MCF 10A (cell line): Measurements from ENCODE around the gene ACOXL. TPM values are rescaled to one million over a fixed set of nuclear protein-coding genes. Genes with fewer than 3 reads are reported as not detected.
A peak's percentile ranks its signal among the peaks of the same experiment; 100 is the strongest.

Source experiments
- BruUV-seq: library from RNA; stranded (reverse); fragments of 400-500 nt; replicated peaks from 2 replicates; lab custom pipeline; 2021; lab: Mats Ljungman, UMichigan
- CTCF ChIA-PET: fragments of 300-600 bp; sonication (Branson Sonifier 250); formaldehyde crosslinking; extraction: SDS; loops from one replicate; lab custom pipeline; 2021; ENCODE audit warnings: antibody characterized with exemption, inconsistent platforms; lab: Yijun Ruan, JAX
- POLR2A ChIA-PET: fragments of 300-600, 350-650 bp; sonication (Branson Sonifier 250); formaldehyde crosslinking; extraction: SDS; loops from one replicate; lab custom pipeline; 2020; ENCODE audit warnings: antibody characterized with exemption, inconsistent platforms; lab: Yijun Ruan, JAX
- DNase-seq: peaks from one replicate; pipeline ENCODE4 v3.0.0-alpha.2; 2018; ENCODE audit not compliant: unreplicated experiment
- H3K27ac Mint-ChIP-seq: one replicate; pipeline ENCODE4 v1.8.0; 2022; ENCODE audit warnings: mild to moderate bottlenecking, low read depth, mixed read lengths; ENCODE audit not compliant: unreplicated experiment
- H3K27me3 Mint-ChIP-seq: one replicate; pipeline ENCODE4 v1.8.0; 2022; ENCODE audit warnings: mixed read lengths; ENCODE audit not compliant: insufficient read depth, unreplicated experiment
- H3K36me3 Mint-ChIP-seq: one replicate; pipeline ENCODE4 v1.8.0; 2022; ENCODE audit warnings: mild to moderate bottlenecking, moderate library complexity, mixed read lengths; ENCODE audit not compliant: insufficient read depth, unreplicated experiment
- H3K4me1 Mint-ChIP-seq: one replicate; pipeline ENCODE4 v1.8.0; 2022; ENCODE audit warnings: mixed read lengths; ENCODE audit not compliant: insufficient read depth, unreplicated experiment
- H3K4me3 Mint-ChIP-seq: one replicate; pipeline ENCODE4 v1.8.0; 2022; ENCODE audit warnings: mild to moderate bottlenecking, moderate library complexity, mixed read lengths; ENCODE audit not compliant: unreplicated experiment
- H3K9me3 Mint-ChIP-seq: one replicate; pipeline ENCODE4 v1.8.0; 2022; ENCODE audit warnings: mixed read lengths; ENCODE audit not compliant: unreplicated experiment
- intact Hi-C: fragments of 100-400 bp; cut with micrococcal nuclease; formaldehyde crosslinking; loops from 2 replicates; pipeline ENCODE4 v1.14.1; 2022
- total RNA-seq: library from RNA; stranded (reverse); gene quantifications from 2 replicates; pipeline ENCODE4 v1.2.3, GENCODE V29; 2022
- TF ChIP-seq, protein P1 (sequence below): fragments of 200-600 bp; IDR thresholded peaks from one replicate; pipeline ENCODE4 v1.8.0; 2022; ENCODE audit warnings: antibody characterized with exemption, mild to moderate bottlenecking; ENCODE audit not compliant: unreplicated experiment

Gene ACOXL
- total RNA-seq, 1 experiment from 2014 or later = not detected

DNA sequence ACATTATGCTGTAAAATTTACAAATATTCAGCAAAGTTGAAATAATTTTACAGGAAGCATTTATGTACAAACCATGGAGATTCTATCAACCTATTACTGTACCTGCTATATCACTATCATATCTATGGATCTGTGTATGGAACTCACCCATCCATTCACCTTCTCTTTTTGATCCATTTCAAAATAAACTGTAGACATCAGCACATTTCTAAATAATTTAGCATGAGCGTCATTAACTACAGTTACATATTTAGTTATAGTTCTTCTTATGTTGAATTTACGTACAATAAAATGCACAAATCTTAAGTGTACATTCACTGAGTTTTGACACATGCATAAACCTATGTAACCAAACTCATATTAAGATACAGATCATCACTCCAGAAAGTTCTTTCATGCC is 260.5 kb downstream of the ACOXL start:
- no TSS peak for BruUV-seq
- intact Hi-C loops = no loop called here
- POLR2A ChIA-PET = no interaction called here
- no peak for DNase-seq
- peaks cover 11% of the 10 kb centered on the region for H3K4me1 Mint-ChIP-seq
- no peaks in the 10 kb centered on the region for H3K36me3 Mint-ChIP-seq
- H3K27me3 Mint-ChIP-seq = peaks cover 13% of the 10 kb centered on the region
- no peak overlapping the region for H3K27ac Mint-ChIP-seq
- CTCF ChIA-PET = no interaction called here
- H3K4me3 Mint-ChIP-seq = no peak overlapping the region
- H3K9me3 Mint-ChIP-seq = no peaks in the 10 kb centered on the region
- TF ChIP-seq, protein P1, sequence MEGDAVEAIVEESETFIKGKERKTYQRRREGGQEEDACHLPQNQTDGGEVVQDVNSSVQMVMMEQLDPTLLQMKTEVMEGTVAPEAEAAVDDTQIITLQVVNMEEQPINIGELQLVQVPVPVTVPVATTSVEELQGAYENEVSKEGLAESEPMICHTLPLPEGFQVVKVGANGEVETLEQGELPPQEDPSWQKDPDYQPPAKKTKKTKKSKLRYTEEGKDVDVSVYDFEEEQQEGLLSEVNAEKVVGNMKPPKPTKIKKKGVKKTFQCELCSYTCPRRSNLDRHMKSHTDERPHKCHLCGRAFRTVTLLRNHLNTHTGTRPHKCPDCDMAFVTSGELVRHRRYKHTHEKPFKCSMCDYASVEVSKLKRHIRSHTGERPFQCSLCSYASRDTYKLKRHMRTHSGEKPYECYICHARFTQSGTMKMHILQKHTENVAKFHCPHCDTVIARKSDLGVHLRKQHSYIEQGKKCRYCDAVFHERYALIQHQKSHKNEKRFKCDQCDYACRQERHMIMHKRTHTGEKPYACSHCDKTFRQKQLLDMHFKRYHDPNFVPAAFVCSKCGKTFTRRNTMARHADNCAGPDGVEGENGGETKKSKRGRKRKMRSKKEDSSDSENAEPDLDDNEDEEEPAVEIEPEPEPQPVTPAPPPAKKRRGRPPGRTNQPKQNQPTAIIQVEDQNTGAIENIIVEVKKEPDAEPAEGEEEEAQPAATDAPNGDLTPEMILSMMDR = no peak

GRCh38 chr2:110993557-110994231 is 261.3 kb downstream of the ACOXL start:
- BruUV-seq = no TSS peak
- Mint-ChIP-seq H3K9me3 (no peaks in the 10 kb centered on the region), H3K36me3 (no peaks in the 10 kb centered on the region), H3K27me3 (peaks cover 16% of the 10 kb centered on the region), H3K27ac (peak overlapping the region; percentile 18), H3K4me1 (peaks cover 11% of the 10 kb centered on the region), H3K4me3 (no peak overlapping the region)
- DNase-seq = peak; percentile 56
- POLR2A ChIA-PET = interaction anchor here (0.6 kb wide), 2 partner anchors 30 to 106 kb away, joined by 3 to 4 read pairs; no protein-coding TSS in a partner anchor
- intact Hi-C loops = no loop called here
- TF ChIP-seq, protein P1 = no peak
- CTCF ChIA-PET = no interaction called here

GRCh38 chr2:110994250-110994961 is 262.0 kb downstream of the ACOXL start:
- ChIA-PET CTCF (no interaction called here), POLR2A (interaction anchor here (0.6 to 1.1 kb wide), 3 partner anchors 8 to 105 kb away, joined by 3 to 4 read pairs (median 3); no protein-coding TSS in a partner anchor)
- H3K4me1 Mint-ChIP-seq = peaks cover 11% of the 10 kb centered on the region
- TF ChIP-seq, protein P1 = no peak
- H3K27ac Mint-ChIP-seq = peak overlapping the region; percentile 18
- H3K36me3 Mint-ChIP-seq = no peaks in the 10 kb centered on the region
- DNase-seq = peak; percentile 16
- no peak overlapping the region for H3K4me3 Mint-ChIP-seq
- peaks cover 23% of the 10 kb centered on the region for H3K27me3 Mint-ChIP-seq
- intact Hi-C loops = no loop called here
- no TSS peak for BruUV-seq
- no peaks in the 10 kb centered on the region for H3K9me3 Mint-ChIP-seq

DNA sequence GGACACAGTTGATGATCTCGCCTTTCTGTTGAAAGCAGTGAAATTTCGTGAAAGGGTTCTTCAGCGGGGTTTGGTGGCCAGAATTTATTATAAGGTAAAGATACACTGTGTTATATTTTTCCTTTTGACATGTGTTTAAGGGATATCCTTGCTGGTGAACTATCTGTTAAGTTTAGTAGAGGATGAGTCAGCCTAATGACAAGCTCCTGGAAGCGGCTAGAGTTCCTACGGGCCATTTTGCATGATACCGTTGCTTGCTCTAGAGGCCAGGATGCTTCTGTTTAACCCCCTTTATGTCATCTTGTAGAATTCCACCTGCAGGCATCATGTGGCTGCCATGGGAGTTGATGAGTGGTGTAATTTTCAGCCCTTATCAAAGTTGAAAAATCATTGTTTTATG is 263.5 kb downstream of the ACOXL start:
- Mint-ChIP-seq H3K36me3 (no peaks in the 10 kb centered on the region), H3K27ac (no peak overlapping the region), H3K4me1 (peaks cover 11% of the 10 kb centered on the region), H3K9me3 (no peaks in the 10 kb centered on the region), H3K4me3 (no peak overlapping the region), H3K27me3 (peaks cover 38% of the 10 kb centered on the region)
- TF ChIP-seq, protein P1 = no peak
- DNase-seq = no peak
- POLR2A ChIA-PET = interaction anchor here (0.7 kb wide), 1 partner anchor 224 kb away, joined by 3 read pairs; no protein-coding TSS in a partner anchor
- intact Hi-C loops = no loop called here
- no TSS peak for BruUV-seq
- CTCF ChIA-PET = no interaction called here
